ENCODE data around the gene PEX14. TPM values are rescaled to one million over a fixed set of nuclear protein-coding genes. Genes with fewer than 3 reads are reported as not detected.

Gene PEX14
- total RNA-seq, 1 donor from 2014 or later = 28.0 TPM

- Mint-ChIP-seq H3K27ac (ENCODE audit: unreplicated experiment) (peak overlapping the region; percentile 87), H3K4me1 (peaks cover 26% of the 10 kb centered on the region), H3K4me3 (peak overlapping the region; percentile 50), H3K27me3 (ENCODE audit: low read depth) (peaks cover 2% of the 10 kb centered on the region), H3K9me3 (no peaks in the 10 kb centered on the region), H3K36me3 (ENCODE audit: low read depth) (no peaks in the 10 kb centered on the region)
- DNase-seq (ENCODE audit: low read depth, low spot score) = peak; percentile 30
- TF ChIP-seq CTCF (conservative IDR thresholded peaks at IDR 0.05) = no peak
Observed at GRCh38 chr1:10667861-10668761, 193.4 kb downstream of the PEX14 start.

GRCh38 chr1:10669570-10669969 is 194.8 kb downstream of the PEX14 start:
- TF ChIP-seq CTCF (conservative IDR thresholded peaks at IDR 0.05) = no peak
- H3K9me3 Mint-ChIP-seq = no peaks in the 10 kb centered on the region
- no peak overlapping the region for H3K27ac Mint-ChIP-seq (ENCODE audit: unreplicated experiment)
- H3K36me3 Mint-ChIP-seq (ENCODE audit: low read depth) = no peaks in the 10 kb centered on the region
- H3K4me3 Mint-ChIP-seq = no peak overlapping the region
- H3K27me3 Mint-ChIP-seq (ENCODE audit: low read depth) = peaks cover 2% of the 10 kb centered on the region
- H3K4me1 Mint-ChIP-seq = peaks cover 21% of the 10 kb centered on the region
- no peak for DNase-seq (ENCODE audit: low read depth, low spot score)

- no peak overlapping the region for H3K4me3 Mint-ChIP-seq
- TF ChIP-seq CTCF (conservative IDR thresholded peaks at IDR 0.05) = no peak
- peaks cover 21% of the 10 kb centered on the region for H3K4me1 Mint-ChIP-seq
- no peaks in the 10 kb centered on the region for H3K36me3 Mint-ChIP-seq (ENCODE audit: low read depth)
- peaks cover 2% of the 10 kb centered on the region for H3K27me3 Mint-ChIP-seq (ENCODE audit: low read depth)
- H3K27ac Mint-ChIP-seq (ENCODE audit: unreplicated experiment) = no peak overlapping the region
- H3K9me3 Mint-ChIP-seq = no peaks in the 10 kb centered on the region
- DNase-seq (ENCODE audit: low read depth, low spot score) = no peak
Observed at GRCh38 chr1:10670190-10670589, 195.4 kb downstream of the PEX14 start.

- H3K27ac Mint-ChIP-seq (ENCODE audit: unreplicated experiment) = no peak overlapping the region
- peaks cover 21% of the 10 kb centered on the region for H3K4me1 Mint-ChIP-seq
- no peak for TF ChIP-seq CTCF (conservative IDR thresholded peaks at IDR 0.05)
- no peak for DNase-seq (ENCODE audit: low read depth, low spot score)
- H3K9me3 Mint-ChIP-seq = no peaks in the 10 kb centered on the region
- no peak overlapping the region for H3K4me3 Mint-ChIP-seq
- peaks cover 2% of the 10 kb centered on the region for H3K27me3 Mint-ChIP-seq (ENCODE audit: low read depth)
- H3K36me3 Mint-ChIP-seq (ENCODE audit: low read depth) = no peaks in the 10 kb centered on the region
Observed at GRCh38 chr1:10671090-10671489, 196.3 kb downstream of the PEX14 start.

- no peaks in the 10 kb centered on the region for H3K9me3 Mint-ChIP-seq
- no peak overlapping the region for H3K4me3 Mint-ChIP-seq
- peaks cover 21% of the 10 kb centered on the region for H3K4me1 Mint-ChIP-seq
- H3K27me3 Mint-ChIP-seq (ENCODE audit: low read depth) = peaks cover 2% of the 10 kb centered on the region
- no peak for TF ChIP-seq CTCF (conservative IDR thresholded peaks at IDR 0.05)
- H3K36me3 Mint-ChIP-seq (ENCODE audit: low read depth) = no peaks in the 10 kb centered on the region
- no peak for DNase-seq (ENCODE audit: low read depth, low spot score)
- H3K27ac Mint-ChIP-seq (ENCODE audit: unreplicated experiment) = no peak overlapping the region
Observed at GRCh38 chr1:10671622-10672342, 197.0 kb downstream of the PEX14 start.

All from neural crest cell (in vitro differentiated cells).